ENCODE data around the gene POLR2J.

Gene POLR2J

GRCh38 chr7:102445674-102446071, 33.0 kb downstream of the POLR2J start:
- H3K4me3 ChIP-seq (ENCODE audit: low read depth, low read length): no peak overlapping the region
- no peak for DNase-seq (ENCODE audit: low read depth)
- TF ChIP-seq, protein P1, sequence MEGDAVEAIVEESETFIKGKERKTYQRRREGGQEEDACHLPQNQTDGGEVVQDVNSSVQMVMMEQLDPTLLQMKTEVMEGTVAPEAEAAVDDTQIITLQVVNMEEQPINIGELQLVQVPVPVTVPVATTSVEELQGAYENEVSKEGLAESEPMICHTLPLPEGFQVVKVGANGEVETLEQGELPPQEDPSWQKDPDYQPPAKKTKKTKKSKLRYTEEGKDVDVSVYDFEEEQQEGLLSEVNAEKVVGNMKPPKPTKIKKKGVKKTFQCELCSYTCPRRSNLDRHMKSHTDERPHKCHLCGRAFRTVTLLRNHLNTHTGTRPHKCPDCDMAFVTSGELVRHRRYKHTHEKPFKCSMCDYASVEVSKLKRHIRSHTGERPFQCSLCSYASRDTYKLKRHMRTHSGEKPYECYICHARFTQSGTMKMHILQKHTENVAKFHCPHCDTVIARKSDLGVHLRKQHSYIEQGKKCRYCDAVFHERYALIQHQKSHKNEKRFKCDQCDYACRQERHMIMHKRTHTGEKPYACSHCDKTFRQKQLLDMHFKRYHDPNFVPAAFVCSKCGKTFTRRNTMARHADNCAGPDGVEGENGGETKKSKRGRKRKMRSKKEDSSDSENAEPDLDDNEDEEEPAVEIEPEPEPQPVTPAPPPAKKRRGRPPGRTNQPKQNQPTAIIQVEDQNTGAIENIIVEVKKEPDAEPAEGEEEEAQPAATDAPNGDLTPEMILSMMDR (IDR thresholded peaks at IDR 0.05; ENCODE audit: control insufficient read depth, extremely low read depth, insufficient read depth): no peak

DNA sequence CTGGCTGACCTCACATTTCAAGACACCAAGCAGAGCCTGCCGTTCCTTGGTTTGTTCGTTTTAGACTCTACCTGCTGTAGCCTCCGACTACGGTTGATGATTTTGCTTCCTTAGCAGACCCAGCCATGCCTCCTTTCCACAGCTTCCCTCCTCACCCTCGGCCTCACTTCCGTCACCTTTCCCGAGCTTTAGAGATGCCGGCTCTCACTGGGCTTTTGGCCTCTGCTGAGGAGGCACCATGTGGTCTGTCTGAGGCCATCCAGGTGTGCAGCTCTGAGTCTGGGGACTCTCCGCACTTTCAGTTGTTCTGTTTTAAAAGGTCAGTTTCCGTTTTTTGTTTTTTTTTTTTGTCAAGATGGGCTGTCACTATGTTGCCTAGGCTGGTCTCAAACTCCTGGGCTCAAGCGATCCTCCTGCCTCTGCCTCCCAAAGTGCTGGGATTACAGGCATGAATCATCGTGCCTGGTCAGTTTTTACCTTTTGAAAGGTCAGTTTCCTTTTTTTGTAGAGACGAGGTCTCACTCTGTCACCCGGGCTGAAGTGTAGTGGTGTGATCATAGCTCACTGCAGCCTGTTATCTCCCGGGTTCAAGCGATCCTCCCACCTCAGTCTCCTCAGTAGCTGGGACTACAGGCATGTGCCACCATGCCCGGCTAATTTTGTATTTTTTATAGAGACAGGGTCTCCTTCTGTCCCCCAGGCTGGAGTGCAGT, 33.6 kb downstream of the POLR2J start:
- TF ChIP-seq, protein P1 (IDR thresholded peaks at IDR 0.05; ENCODE audit: control insufficient read depth, extremely low read depth, insufficient read depth): no peak
- no peak overlapping the region for H3K4me3 ChIP-seq (ENCODE audit: low read depth, low read length)

GRCh38 chr7:102439963-102440795, 38.5 kb downstream of the POLR2J start:
- no peak for DNase-seq (ENCODE audit: low read depth)
- H3K4me3 ChIP-seq (ENCODE audit: low read depth, low read length): no peak overlapping the region
- TF ChIP-seq, protein P1 (IDR thresholded peaks at IDR 0.05; ENCODE audit: control insufficient read depth, extremely low read depth, insufficient read depth): no peak

More for the DNA sequence above, 33.6 kb downstream of the POLR2J start:
- DNase-seq (ENCODE audit: low read depth): no peak

GRCh38 chr7:102436118-102436517, 42.6 kb downstream of the POLR2J start:
- no peak overlapping the region for H3K4me3 ChIP-seq (ENCODE audit: low read depth, low read length)
- DNase-seq (ENCODE audit: low read depth): no peak
- TF ChIP-seq, protein P1 (IDR thresholded peaks at IDR 0.05; ENCODE audit: control insufficient read depth, extremely low read depth, insufficient read depth): no peak

GRCh38 chr7:102434039-102434486, 44.7 kb downstream of the POLR2J start:
- TF ChIP-seq, protein P1 (IDR thresholded peaks at IDR 0.05; ENCODE audit: control insufficient read depth, extremely low read depth, insufficient read depth): no peak
- no peak for DNase-seq (ENCODE audit: low read depth)
- peak overlapping the region; percentile 68 for H3K4me3 ChIP-seq (ENCODE audit: low read depth, low read length)

DNA sequence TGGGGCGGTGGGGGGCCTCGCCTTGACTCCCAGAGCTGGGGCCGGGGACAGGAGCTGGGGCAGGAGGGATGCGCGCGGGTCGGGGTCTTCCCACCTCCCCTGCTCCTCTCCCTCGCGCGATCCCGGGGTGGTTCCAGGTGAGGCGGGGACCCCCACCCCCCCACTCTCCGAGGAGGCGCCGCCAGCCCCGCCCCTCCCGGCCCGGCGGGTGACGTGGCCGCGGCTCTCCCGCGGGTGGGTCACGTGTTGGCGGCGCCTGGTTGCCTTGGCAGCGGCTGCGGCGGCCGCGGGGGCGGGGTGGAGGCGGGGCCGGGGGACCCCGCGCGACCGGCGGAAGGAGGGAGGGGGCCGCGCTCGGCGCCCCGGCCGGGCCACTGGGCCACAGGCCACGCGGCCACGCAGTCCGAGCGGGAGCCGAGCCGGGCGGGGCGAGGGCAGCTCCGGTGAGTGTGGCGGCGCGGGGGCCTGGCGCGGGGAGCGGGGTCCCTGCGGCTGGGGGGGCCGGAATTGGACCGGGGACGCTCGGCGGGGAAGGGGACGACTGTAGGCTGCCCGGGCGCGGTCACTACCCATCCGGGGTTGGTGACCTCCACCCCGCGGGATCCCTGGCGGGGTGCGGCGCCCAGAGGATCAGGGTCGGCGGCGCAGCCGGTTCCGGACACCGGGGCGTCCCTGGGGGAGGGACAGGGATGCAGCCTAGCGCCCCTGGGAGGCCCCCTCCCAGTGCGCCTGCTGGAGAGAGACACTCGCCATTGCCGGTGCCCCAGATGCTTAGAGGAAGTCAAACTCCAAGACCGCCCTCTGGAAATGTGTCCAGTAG, 45.3 kb downstream of the POLR2J start, which contains the start of gene ORAI2:
Gene ORAI2 (plus strand): TSS at position 357 of the 820 bp plus-strand sequence. CDS start 5,382 bp downstream, outside the sequence.
- no peak for DNase-seq (ENCODE audit: low read depth)
- TF ChIP-seq, protein P1 (IDR thresholded peaks at IDR 0.05; ENCODE audit: control insufficient read depth, extremely low read depth, insufficient read depth): no peak
- H3K4me3 ChIP-seq (ENCODE audit: low read depth, low read length): peak within 1 kb of the TSS; percentile 68

All from LNCaP clone FGC (cell line).